IPS DF 4.7 (cell line): Measurements from ENCODE around the gene TIMM23B.
"Not testable (repeated sequence)": the region's sequence is repeated elsewhere in the genome, so short reads cannot be mapped to it uniquely, and the experiment has no call there.

ENCODE experiments used
- DNase-seq: peaks from one replicate; pipeline ENCODE4 v3.0.0-alpha.2; 2013; ENCODE audit warnings: low spot score; ENCODE audit errors: extremely low read depth

The TIMM23B gene

DNA sequence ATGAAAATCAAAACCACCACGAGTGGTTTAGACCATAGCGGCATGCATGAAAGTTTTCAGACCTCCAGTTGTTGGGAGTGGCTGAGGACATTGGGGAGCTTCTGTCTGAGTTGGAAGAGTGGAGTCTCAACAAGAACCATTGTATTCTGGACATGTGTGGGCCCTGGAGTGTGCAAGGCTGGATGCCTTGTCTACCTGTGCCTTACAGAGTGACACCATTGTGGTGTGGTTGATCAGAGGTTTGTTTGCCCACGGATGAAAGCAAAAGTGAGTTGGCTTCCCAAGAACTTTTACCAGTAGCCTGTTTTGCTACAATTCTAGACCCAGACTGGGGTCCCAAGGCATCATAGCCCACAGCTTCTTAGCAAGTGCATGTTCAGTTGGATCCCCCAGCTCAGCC lies 35.9 kb downstream of the TIMM23B start:
- DNase-seq = not testable (repeated sequence)

DNA sequence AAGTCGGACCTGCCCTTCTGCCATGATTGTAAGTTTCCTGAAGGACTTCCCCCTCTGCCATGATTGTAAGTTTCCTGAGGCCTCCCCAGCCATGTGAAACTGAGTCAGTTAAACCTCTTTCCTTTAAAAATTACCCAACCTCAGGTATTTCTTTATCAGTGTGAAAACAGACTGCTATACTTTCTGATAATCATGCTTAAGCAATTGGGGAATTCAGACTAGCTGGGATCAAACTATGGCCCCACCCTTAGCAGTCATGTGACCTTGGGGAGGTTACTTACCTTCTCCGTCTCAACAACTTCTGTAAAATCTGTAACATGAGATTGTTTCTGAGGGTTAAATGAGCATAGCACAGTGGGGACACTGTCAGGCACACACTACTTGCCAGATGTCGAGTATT lies 45.4 kb downstream of the TIMM23B start:
- DNase-seq = not testable (repeated sequence)

DNA sequence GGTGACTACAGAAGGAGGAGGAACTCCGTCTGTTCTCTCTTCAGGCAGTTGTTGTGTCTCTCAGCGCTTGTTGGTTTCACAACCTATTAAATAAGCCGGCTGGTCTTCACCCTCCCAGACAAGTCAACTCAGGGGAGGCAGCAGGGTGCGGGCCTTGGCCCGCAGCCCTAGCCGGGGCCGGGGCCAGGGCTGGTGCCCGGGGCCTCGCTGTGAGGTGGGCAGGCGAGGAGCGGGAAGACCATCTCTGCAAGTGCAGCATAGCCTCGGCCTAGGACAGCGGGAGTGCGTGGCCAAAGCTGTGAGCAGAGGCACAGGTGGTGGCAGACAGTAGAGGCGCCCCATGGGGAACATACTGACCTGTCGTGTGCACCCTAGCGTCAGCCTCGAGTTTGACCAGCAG lies 46.5 kb downstream of the TIMM23B start, which contains the start of gene AGAP6:
AGAP6 (plus strand) TSS at position 31 of the 400 bp plus-strand sequence; CDS start at position 341, 310 bp downstream.
- not testable (repeated sequence) for DNase-seq

- not testable (repeated sequence) for DNase-seq
Observed at GRCh38 chr10:49995321-49995720, 53.5 kb downstream of the TIMM23B start.

GRCh38 chr10:50014024-50014423 lies 72.2 kb downstream of the TIMM23B start:
- not testable (repeated sequence) for DNase-seq

DNA sequence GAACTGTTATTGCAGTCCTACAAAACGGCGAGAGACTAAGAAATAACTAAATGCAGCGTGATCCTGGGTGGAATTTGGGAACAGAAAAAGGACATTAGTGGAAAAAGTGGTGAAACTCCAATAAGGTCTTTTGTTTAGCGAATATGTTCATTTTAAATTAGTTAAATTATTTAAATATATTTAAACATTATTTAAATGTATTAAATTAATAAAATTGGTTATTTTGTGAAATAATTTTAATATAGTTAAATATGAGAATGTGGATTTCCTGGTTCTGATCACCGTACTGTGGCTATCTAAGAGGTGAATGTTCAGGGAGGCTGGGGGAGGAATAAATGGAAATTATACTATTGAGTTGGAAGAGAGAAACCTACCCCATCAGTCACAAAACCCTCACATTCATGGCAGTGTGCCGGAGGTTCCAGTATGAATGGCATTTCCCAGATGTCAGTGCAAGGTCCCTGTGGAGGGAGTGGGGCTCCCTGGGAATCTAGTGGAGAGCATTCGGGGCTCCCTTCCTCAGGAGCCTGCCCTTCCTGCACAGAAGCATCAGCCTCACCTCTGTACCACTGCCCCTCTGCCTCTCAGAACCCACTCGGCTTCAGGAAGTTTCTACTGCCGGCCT lies 73.9 kb downstream of the TIMM23B start:
- DNase-seq = not testable (repeated sequence)

DNA sequence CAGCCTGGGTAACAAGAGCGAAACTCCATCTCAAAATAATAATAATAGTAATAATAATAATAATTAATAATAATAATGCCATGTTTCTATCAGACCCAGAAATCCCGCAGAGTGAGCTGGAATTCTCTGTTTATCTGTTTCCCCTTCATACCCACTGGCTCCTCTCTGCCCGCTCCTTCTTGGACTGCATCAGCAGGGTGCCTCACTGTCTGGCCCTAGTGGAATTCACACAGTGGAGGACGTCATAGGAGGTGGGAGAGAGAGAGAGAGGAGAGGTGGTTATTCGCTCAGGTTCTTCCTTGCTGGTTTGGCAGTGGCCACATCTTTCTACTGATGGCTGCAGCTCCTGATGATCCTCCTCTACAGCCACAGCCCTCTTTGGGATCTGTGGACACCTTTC lies 75.1 kb downstream of the TIMM23B start:
- DNase-seq = not testable (repeated sequence)

GRCh38 chr10:50017646-50018045 lies 75.8 kb downstream of the TIMM23B start:
- not testable (repeated sequence) for DNase-seq

GRCh38 chr10:50019279-50019678 lies 77.4 kb downstream of the TIMM23B start:
- DNase-seq = not testable (repeated sequence)

DNA sequence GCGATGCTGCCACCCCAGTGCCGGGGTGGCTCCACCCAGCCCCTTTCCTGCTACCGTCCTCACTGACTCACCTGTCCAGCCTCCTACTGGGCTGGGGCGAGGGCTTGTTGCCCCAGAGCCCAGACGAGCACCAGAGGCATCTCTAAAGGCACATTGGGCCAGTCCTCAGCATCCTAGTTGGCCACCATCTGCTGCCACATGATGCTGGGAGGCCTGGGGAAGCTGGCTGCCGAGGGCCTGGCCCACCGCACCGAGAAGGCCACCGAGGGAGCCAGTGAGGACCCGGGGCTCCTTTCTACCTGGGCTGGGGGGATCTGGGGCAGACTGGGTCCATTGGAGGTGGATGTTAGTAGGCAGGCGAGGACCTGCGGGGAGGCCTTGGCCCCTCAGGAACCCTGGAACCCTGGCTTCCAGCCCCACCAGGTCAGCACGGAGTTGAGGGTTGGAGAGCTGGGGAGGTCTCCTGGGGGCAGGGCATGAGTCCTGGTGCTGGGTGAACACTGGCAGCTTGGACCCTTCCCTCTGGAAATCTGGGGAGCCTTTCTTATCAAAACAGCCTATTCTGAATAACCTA lies 78.7 kb downstream of the TIMM23B start:
- not testable (repeated sequence) for DNase-seq

GRCh38 chr10:50021646-50022045 lies 79.8 kb downstream of the TIMM23B start:
- DNase-seq = no peak
